ENCODE measurements around the gene FGGY. TPM values are rescaled to one million over a fixed set of nuclear protein-coding genes. Genes with fewer than 3 reads are reported as not detected.
"Not testable (repeated sequence)": the region's sequence is repeated elsewhere in the genome, so short reads cannot be mapped to it uniquely, and the experiment has no call there.

Gene FGGY
- total RNA-seq, 2 experiments from 2014 or later: 5.6 to 8.1 TPM

DNA sequence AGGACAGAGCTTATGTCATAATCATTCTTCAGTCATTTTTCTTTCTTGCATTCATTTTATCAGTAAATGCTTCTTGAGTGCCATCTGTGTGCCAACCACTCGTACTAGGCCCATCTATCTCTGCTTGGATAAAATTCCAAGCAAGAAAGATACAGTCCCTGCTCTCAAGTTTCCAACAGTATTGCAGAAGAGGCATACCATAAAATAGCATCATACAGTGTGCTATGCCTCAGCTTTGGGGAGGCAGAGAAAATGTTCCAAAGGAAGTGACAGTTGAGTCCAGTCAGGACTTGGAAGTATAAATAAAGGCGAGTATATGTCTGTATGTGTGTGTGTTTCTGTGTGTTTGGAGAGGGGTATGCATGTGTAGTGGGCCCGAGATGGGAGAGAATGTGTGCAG lies 404.5 kb downstream of the FGGY start:
- Mint-ChIP-seq H3K9me3 (ENCODE audit: low read depth) (no peaks in the 10 kb centered on the region), H3K36me3 (ENCODE audit: low read depth) (no peaks in the 10 kb centered on the region), H3K4me1 (peaks cover 21% of the 10 kb centered on the region), H3K27ac (no peak overlapping the region), H3K27me3 (no peaks in the 10 kb centered on the region), H3K4me3 (no peak overlapping the region)
- ATAC-seq: no peak
- DNase-seq: no peak
- POLR2A ChIA-PET: no interaction called here
- CTCF ChIA-PET: interaction anchor here (0.5 to 1.8 kb wide), 3 partner anchors 12 to 940 kb away, joined by 3 to 5 read pairs (median 3); no protein-coding TSS in a partner anchor
- intact Hi-C loops (cut with DNase I, micrococcal nuclease): no loop called here

DNA sequence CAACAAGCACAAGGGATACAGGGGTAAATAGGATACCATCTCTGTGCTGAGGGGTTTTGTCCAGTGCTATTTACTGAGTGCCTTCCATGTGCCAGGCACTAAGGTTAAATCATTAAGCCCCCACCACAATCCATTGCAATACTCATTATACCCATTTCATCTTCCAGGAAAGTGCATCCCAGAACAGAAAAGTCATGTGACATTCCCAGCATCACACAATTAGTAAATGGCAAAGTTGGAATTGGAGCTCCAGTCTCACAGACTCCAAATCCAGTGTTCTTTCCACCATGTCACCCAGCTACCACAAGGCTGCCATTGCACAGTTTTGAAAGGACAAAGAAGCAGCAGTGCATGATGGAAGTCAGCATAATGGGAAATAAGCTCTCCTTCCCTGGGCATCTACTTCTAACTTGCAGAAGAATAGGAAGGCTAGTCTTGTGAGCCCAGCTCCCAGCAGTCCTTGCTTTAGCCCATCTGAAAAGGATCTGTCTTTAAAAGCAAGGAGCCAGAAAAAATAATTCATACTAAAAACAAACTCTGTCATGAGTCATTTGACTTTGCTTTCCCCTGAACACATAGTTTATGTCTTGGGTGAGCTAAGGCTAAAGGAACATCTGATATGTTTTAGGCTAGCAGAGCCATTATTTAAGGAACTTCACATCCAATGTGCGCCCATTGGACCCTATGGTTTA lies 406.5 kb downstream of the FGGY start:
- Mint-ChIP-seq H3K4me3 (no peak overlapping the region), H3K4me1 (peaks cover 4% of the 10 kb centered on the region), H3K27ac (no peak overlapping the region), H3K36me3 (ENCODE audit: low read depth) (no peaks in the 10 kb centered on the region), H3K27me3 (no peaks in the 10 kb centered on the region), H3K9me3 (ENCODE audit: low read depth) (no peaks in the 10 kb centered on the region)
- CTCF ChIA-PET: interaction anchor here (0.7 to 1.6 kb wide), 3 partner anchors 49 to 175 kb away, joined by 3 to 7 read pairs (median 5); no protein-coding TSS in a partner anchor
- ATAC-seq: no peak
- DNase-seq: no peak
- POLR2A ChIA-PET: no interaction called here
- intact Hi-C loops (cut with DNase I, micrococcal nuclease): no loop called here

DNA sequence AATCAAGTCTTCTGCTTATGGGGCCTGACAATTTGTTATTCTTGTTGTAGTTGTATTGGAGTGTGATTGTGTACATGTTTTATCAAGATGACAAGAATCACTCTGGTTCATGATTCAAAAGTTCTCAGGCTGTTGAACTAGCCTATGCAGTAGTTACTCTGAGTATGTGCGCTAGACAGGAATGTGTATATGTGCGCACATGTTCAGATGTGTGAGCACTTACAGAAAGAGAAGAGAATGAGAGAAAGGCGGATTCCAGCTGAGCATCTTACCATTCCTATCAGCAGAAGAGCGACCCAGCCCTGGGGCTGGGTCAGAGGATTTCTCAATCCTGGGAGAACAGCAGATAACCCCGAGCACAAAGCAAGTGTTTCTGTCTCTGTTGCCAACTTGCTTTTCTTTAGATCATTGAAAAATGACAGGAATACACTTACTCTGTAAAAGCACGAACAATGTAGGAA lies 407.1 kb downstream of the FGGY start:
- Mint-ChIP-seq H3K4me1 (peaks cover 2% of the 10 kb centered on the region), H3K27ac (no peak overlapping the region), H3K9me3 (ENCODE audit: low read depth) (no peaks in the 10 kb centered on the region), H3K4me3 (no peak overlapping the region), H3K36me3 (ENCODE audit: low read depth) (no peaks in the 10 kb centered on the region), H3K27me3 (no peaks in the 10 kb centered on the region)
- DNase-seq (no peak), ATAC-seq (no peak)
- POLR2A ChIA-PET: no interaction called here
- intact Hi-C loops (cut with DNase I, micrococcal nuclease): no loop called here
- CTCF ChIA-PET: interaction anchor here (0.6 kb wide), 1 partner anchor 962 kb away, joined by 3 read pairs; no protein-coding TSS in a partner anchor

GRCh38 chr1:59704716-59705115 lies 407.8 kb downstream of the FGGY start:
- Mint-ChIP-seq H3K27me3 (no peaks in the 10 kb centered on the region), H3K27ac (no peak overlapping the region), H3K4me3 (no peak overlapping the region), H3K36me3 (ENCODE audit: low read depth) (no peaks in the 10 kb centered on the region), H3K4me1 (no peaks in the 10 kb centered on the region), H3K9me3 (ENCODE audit: low read depth) (no peaks in the 10 kb centered on the region)
- CTCF ChIA-PET: interaction anchor here (0.6 to 1.3 kb wide), 3 partner anchors 9 to 966 kb away, joined by 3 read pairs; no protein-coding TSS in a partner anchor
- ATAC-seq: no peak
- DNase-seq: no peak
- intact Hi-C loops (cut with DNase I, micrococcal nuclease): no loop called here
- POLR2A ChIA-PET: no interaction called here

DNA sequence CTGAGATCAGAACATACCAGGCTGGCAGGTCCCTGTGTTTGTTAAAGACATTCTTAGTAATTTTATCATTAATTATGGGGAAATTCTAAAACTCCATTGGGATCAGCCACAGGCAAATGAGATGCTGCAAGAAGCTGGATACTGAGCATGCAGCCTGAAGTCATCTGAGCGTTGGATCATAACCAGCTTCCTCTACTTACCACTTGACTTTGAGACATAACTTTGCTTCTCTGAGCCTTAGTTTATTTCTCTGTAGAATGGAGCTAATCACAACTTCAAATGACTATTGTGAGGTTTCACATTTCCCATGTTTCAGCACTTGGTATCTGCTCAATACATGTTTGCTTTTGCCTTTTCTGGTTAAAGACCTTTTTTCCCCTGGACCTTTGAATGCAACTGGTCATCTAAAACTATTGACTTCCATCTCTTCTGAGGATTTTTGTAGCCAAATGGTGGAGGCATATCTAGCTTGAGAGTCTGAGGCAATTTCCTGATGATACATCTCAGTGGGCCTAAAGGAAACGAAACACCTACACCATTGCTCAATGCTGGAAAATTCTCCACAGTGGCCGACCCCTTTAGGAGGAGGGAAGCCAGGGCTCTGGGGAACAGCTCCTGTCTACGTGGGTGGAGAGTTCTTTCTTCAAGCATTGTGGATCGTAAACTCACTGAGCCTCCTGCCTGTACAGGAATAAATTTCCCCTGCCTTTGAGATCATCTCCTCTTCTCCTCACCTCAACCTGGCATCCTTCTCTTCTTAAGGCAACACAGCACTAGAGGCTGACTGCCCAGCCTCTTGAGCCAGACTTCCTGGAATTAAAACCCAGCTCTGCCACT lies 408.8 kb downstream of the FGGY start:
- intact Hi-C loops (cut with DNase I, micrococcal nuclease): no loop called here
- Mint-ChIP-seq H3K27ac (no peak overlapping the region), H3K4me1 (no peaks in the 10 kb centered on the region), H3K9me3 (ENCODE audit: low read depth) (no peaks in the 10 kb centered on the region), H3K4me3 (no peak overlapping the region), H3K36me3 (ENCODE audit: low read depth) (peaks cover 2% of the 10 kb centered on the region), H3K27me3 (no peaks in the 10 kb centered on the region)
- POLR2A ChIA-PET: no interaction called here
- CTCF ChIA-PET: interaction anchor here (0.6 to 1.3 kb wide), 4 partner anchors 8 to 967 kb away, joined by 3 read pairs; no protein-coding TSS in a partner anchor
- no peak for DNase-seq
- ATAC-seq: no peak

DNA sequence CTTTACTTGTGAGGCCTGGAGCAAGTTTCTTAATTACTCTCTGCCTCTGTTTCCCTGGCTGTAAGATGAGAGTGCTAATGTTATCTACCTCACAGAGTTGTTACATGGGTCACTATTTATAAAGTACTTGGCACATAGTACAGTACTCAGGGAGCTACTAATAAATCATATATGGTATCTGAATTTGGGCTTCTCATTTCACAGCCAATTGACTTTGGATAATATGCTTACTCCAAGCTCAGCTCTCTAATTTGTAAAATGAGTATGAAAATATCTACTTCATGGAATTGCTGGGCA lies 409.4 kb downstream of the FGGY start:
- no peak overlapping the region for H3K27ac Mint-ChIP-seq
- DNase-seq: no peak
- intact Hi-C loops (cut with DNase I, micrococcal nuclease): no loop called here
- CTCF ChIA-PET: interaction anchor here (1.2 kb wide), 1 partner anchor 12 kb away, joined by 3 read pairs; no protein-coding TSS in a partner anchor
- H3K36me3 Mint-ChIP-seq (ENCODE audit: low read depth): peaks cover 2% of the 10 kb centered on the region
- no peak for ATAC-seq
- no peak overlapping the region for H3K4me3 Mint-ChIP-seq
- H3K27me3 Mint-ChIP-seq: no peaks in the 10 kb centered on the region
- POLR2A ChIA-PET: no interaction called here
- peaks cover 2% of the 10 kb centered on the region for H3K9me3 Mint-ChIP-seq (ENCODE audit: low read depth)
- no peaks in the 10 kb centered on the region for H3K4me1 Mint-ChIP-seq

DNA sequence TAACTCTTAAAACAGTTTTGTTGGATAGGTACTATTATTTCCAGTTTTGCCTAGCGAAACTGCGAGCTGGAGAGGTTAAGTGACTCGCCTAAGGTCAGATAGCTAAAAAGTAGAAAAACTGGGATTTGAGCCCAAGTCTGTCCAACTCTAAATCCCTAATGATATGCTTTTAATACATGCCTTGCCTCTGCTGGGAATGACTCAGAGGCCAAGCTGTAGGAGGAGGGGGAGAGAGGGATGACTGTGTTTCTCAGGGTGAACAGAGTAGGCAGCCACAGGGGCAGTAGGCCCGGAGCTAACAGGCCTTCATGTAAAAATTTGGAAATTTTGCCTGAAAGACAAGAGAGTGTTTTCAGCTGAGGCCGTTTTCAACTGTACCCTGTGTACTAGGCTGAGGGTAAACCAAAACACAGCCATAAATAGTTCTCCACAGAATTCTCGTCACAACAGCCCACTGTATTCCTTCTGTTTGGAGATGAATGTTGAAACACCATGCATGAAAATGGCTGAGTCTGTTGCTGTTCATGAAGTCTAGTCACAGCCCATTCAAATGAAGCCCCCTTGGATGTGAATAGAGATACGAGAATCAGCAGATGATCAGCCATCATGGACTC lies 410.4 kb downstream of the FGGY start:
- POLR2A ChIA-PET: no interaction called here
- Mint-ChIP-seq H3K27me3 (no peaks in the 10 kb centered on the region), H3K4me3 (no peak overlapping the region), H3K9me3 (ENCODE audit: low read depth) (peaks cover 2% of the 10 kb centered on the region), H3K27ac (no peak overlapping the region), H3K36me3 (ENCODE audit: low read depth) (peaks cover 2% of the 10 kb centered on the region), H3K4me1 (no peaks in the 10 kb centered on the region)
- no peak for ATAC-seq
- intact Hi-C loops (cut with DNase I, micrococcal nuclease): no loop called here
- no peak for DNase-seq
- CTCF ChIA-PET: interaction anchor here (0.6 to 1.0 kb wide), 2 partner anchors 9 to 25 kb away, joined by 3 to 4 read pairs; no protein-coding TSS in a partner anchor

GRCh38 chr1:59709333-59709732 lies 412.4 kb downstream of the FGGY start:
- ATAC-seq: no peak
- H3K4me3 Mint-ChIP-seq: no peak overlapping the region
- intact Hi-C loops (cut with DNase I, micrococcal nuclease): no loop called here
- no peak for DNase-seq
- ChIA-PET CTCF (no interaction called here), POLR2A (no interaction called here)
- H3K4me1 Mint-ChIP-seq: no peaks in the 10 kb centered on the region
- H3K27me3 Mint-ChIP-seq: no peaks in the 10 kb centered on the region
- peaks cover 2% of the 10 kb centered on the region for H3K9me3 Mint-ChIP-seq (ENCODE audit: low read depth)
- H3K36me3 Mint-ChIP-seq (ENCODE audit: low read depth): peaks cover 2% of the 10 kb centered on the region
- H3K27ac Mint-ChIP-seq: no peak overlapping the region

DNA sequence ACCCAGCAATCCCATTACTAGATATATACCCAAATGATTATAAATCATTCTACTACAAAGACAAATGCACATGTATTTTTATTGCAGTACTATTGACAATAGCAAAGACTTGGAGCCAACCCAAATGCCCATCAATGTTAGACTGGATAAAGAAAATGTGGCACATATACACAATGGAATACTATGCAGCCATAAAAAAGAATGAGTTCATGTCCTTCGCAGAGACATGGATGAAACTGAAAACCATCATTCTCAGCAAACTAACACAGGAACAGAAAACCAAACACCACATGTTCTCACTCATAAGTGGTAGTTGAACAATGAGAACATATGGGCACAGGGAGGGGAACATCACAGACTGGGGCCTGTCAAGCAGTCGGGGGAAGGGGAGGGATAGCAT lies 414.0 kb downstream of the FGGY start:
- intact Hi-C loops (cut with DNase I, micrococcal nuclease); H3K36me3 Mint-ChIP-seq (ENCODE audit: low read depth); H3K4me3 Mint-ChIP-seq; H3K9me3 Mint-ChIP-seq (ENCODE audit: low read depth); POLR2A ChIA-PET; H3K4me1 Mint-ChIP-seq; DNase-seq; H3K27me3 Mint-ChIP-seq; CTCF ChIA-PET; H3K27ac Mint-ChIP-seq; ATAC-seq: not testable (repeated sequence)

GRCh38 chr1:59714219-59714618 lies 417.3 kb downstream of the FGGY start:
- H3K36me3 Mint-ChIP-seq (ENCODE audit: low read depth): peaks cover 2% of the 10 kb centered on the region
- no peaks in the 10 kb centered on the region for H3K27me3 Mint-ChIP-seq
- DNase-seq (no peak), ATAC-seq (no peak)
- no peak overlapping the region for H3K27ac Mint-ChIP-seq
- peaks cover 2% of the 10 kb centered on the region for H3K9me3 Mint-ChIP-seq (ENCODE audit: low read depth)
- no peaks in the 10 kb centered on the region for H3K4me1 Mint-ChIP-seq
- ChIA-PET POLR2A (no interaction called here), CTCF (interaction anchor here (0.6 to 3.1 kb wide), 4 partner anchors 9 to 973 kb away, joined by 3 to 9 read pairs (median 3); no protein-coding TSS in a partner anchor)
- no peak overlapping the region for H3K4me3 Mint-ChIP-seq
- intact Hi-C loops (cut with DNase I, micrococcal nuclease): no loop called here

GRCh38 chr1:59714966-59715365 lies 418.1 kb downstream of the FGGY start:
- CTCF ChIA-PET: interaction anchor here (0.6 to 3.1 kb wide), 2 partner anchors 15 to 974 kb away, joined by 3 to 9 read pairs; no protein-coding TSS in a partner anchor
- no peak for ATAC-seq

More at GRCh38 chr1:59714966-59715365, 418.1 kb downstream of the FGGY start:
- peaks cover 2% of the 10 kb centered on the region for H3K9me3 Mint-ChIP-seq (ENCODE audit: low read depth)
- DNase-seq: no peak
- H3K27ac Mint-ChIP-seq: no peak overlapping the region
- H3K4me1 Mint-ChIP-seq: no peaks in the 10 kb centered on the region
- POLR2A ChIA-PET: no interaction called here
- no peaks in the 10 kb centered on the region for H3K27me3 Mint-ChIP-seq
- intact Hi-C loops (cut with DNase I, micrococcal nuclease): no loop called here
- H3K36me3 Mint-ChIP-seq (ENCODE audit: low read depth): peaks cover 2% of the 10 kb centered on the region
- no peak overlapping the region for H3K4me3 Mint-ChIP-seq

All from activated CD4-positive, alpha-beta T cell treated with anti-CD3 and anti-CD28 coated beads for 36 hours (primary cell).